Kidney epithelial cell (primary cell): ENCODE measurements around the gene SYNPR. TPM values are rescaled to one million over a fixed set of nuclear protein-coding genes. Genes with fewer than 3 reads are reported as not detected.

Source experiments
- DNase-seq: peaks from one replicate; pipeline ENCODE4 v3.0.0-alpha.2; 2010; ENCODE audit warnings: low read depth
- H3K27me3 ChIP-seq: 2 replicates; pipeline ENCODE4 v1.6.0; 2011; ENCODE audit warnings: low read length; ENCODE audit not compliant: control insufficient read depth, insufficient read depth
- H3K36me3 ChIP-seq: 2 replicates; pipeline ENCODE4 v1.5.1; 2011; ENCODE audit warnings: low read length; ENCODE audit not compliant: control insufficient read depth, insufficient read depth
- H3K4me3 ChIP-seq: 2 replicates; pipeline ENCODE4 v1.5.1; 2011; ENCODE audit warnings: low read depth, mild to moderate bottlenecking, control low read depth, low read length
- total RNA-seq: library from RNA; depleted of rRNA; stranded (reverse); fragments of >200 nt; gene quantifications from 2 replicates; pipeline ENCODE4 v1.2.3, GENCODE V29; 2015
- TF ChIP-seq, protein P1 (sequence below): IDR thresholded peaks from 2 replicates; pipeline ENCODE4 v1.5.1; 2011; ENCODE audit warnings: mild to moderate bottlenecking, moderate library complexity, low read length, control low read depth, inconsistent platforms; ENCODE audit not compliant: insufficient read depth, poor library complexity, severe bottlenecking

Gene SYNPR
- total RNA-seq, 1 donor from 2014 or later: not detected

GRCh38 chr3:63493101-63493500 lies 215.0 kb downstream of the SYNPR start:
- Histone ChIP-seq H3K36me3 (no peaks in the 10 kb centered on the region), H3K27me3 (no peaks in the 10 kb centered on the region), H3K4me3 (no peak overlapping the region)
- TF ChIP-seq, protein P1, sequence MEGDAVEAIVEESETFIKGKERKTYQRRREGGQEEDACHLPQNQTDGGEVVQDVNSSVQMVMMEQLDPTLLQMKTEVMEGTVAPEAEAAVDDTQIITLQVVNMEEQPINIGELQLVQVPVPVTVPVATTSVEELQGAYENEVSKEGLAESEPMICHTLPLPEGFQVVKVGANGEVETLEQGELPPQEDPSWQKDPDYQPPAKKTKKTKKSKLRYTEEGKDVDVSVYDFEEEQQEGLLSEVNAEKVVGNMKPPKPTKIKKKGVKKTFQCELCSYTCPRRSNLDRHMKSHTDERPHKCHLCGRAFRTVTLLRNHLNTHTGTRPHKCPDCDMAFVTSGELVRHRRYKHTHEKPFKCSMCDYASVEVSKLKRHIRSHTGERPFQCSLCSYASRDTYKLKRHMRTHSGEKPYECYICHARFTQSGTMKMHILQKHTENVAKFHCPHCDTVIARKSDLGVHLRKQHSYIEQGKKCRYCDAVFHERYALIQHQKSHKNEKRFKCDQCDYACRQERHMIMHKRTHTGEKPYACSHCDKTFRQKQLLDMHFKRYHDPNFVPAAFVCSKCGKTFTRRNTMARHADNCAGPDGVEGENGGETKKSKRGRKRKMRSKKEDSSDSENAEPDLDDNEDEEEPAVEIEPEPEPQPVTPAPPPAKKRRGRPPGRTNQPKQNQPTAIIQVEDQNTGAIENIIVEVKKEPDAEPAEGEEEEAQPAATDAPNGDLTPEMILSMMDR: no peak
- DNase-seq: no peak

- TF ChIP-seq, protein P1: no peak
- Histone ChIP-seq H3K4me3 (no peak overlapping the region), H3K36me3 (no peaks in the 10 kb centered on the region), H3K27me3 (no peaks in the 10 kb centered on the region)
- DNase-seq: no peak
Measured at GRCh38 chr3:63494646-63495045, 216.5 kb downstream of the SYNPR start.

- H3K36me3 ChIP-seq: no peaks in the 10 kb centered on the region
- TF ChIP-seq, protein P1: no peak
- no peak overlapping the region for H3K4me3 ChIP-seq
- H3K27me3 ChIP-seq: no peaks in the 10 kb centered on the region
- no peak for DNase-seq
Measured at GRCh38 chr3:63497641-63498040, 219.5 kb downstream of the SYNPR start.

DNA sequence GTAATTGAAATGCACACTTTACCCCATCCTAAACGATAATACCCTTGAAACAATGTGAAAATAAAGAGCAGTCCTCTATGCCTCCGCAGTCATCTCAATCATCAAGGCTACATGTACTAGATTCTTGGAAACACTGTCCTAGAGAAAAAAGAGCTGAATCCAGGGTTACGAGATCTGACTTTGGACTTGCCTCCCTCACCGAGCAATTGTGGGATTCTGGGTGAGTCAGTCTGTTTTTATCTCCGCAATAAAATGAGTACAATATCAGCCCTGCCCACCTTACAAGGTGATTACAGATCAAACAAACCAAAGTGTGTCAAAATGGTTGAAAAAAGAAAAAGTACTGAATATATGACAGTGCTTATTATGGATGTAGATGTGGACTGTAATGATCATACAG lies 222.1 kb downstream of the SYNPR start:
- Histone ChIP-seq H3K36me3 (no peaks in the 10 kb centered on the region), H3K4me3 (no peak overlapping the region), H3K27me3 (no peaks in the 10 kb centered on the region)
- DNase-seq: no peak
- TF ChIP-seq, protein P1: no peak

GRCh38 chr3:63508305-63508704 lies 230.2 kb downstream of the SYNPR start:
- no peaks in the 10 kb centered on the region for H3K27me3 ChIP-seq
- peak; percentile 23 for DNase-seq
- H3K4me3 ChIP-seq: no peak overlapping the region
- TF ChIP-seq, protein P1: no peak
- no peaks in the 10 kb centered on the region for H3K36me3 ChIP-seq

DNA sequence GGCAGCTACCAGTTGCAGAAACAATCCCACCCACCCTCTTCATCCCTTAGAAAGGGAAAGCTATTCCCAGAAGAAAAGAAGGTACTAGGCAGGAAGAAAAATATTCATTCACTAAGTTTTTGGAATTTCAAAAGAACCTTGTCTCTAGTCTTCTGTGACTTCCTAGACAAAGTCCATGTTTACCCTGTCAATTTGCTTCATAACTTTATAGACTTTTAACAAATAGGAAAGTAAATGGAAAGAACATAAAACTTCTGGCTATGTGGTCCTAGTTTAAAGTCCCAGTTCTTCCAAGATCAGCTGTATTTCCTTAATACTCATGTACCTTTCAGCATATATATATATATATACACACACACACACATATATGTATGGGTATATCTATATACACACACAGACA lies 230.7 kb downstream of the SYNPR start:
- Histone ChIP-seq H3K4me3 (no peak overlapping the region), H3K27me3 (no peaks in the 10 kb centered on the region)

More for the DNA sequence above, 230.7 kb downstream of the SYNPR start:
- TF ChIP-seq, protein P1: no peak
- DNase-seq: no peak
- no peaks in the 10 kb centered on the region for H3K36me3 ChIP-seq
